SU-DHL-6 (cell line): Measurements from ENCODE around the gene ST6GALNAC6.

ENCODE experiments used
- H2AFZ ChIP-seq: fragments of 200-600 bp; sonication (generic); 2 replicates; pipeline ENCODE4 v1.6.1; 2014; ENCODE audit warnings: low read depth, mild to moderate bottlenecking, moderate library complexity, mixed read lengths, antibody characterized with exemption, low read length; ENCODE audit not compliant: severe bottlenecking
- H3F3A ChIP-seq: fragments of 200-600 bp; shearing (Covaris generic); 2 replicates; pipeline ENCODE4 v1.6.0; 2016; ENCODE audit warnings: antibody characterized with exemption, mild to moderate bottlenecking; ENCODE audit not compliant: insufficient read depth
- H3K27ac ChIP-seq: fragments of 200-600 bp; sonication (generic); 2 replicates; pipeline ENCODE4 v1.5.1; 2016; ENCODE audit warnings: low read depth, mild to moderate bottlenecking, low read length, moderate library complexity, mixed read lengths
- H3K27me3 ChIP-seq: fragments of 200-600 bp; sonication (generic), shearing (Covaris generic); 2 replicates; pipeline ENCODE4 v1.6.0; 2014; ENCODE audit warnings: mild to moderate bottlenecking, low read length
- H3K36me3 ChIP-seq: fragments of 200-600 bp; sonication (generic); 2 replicates; pipeline ENCODE4 v1.6.1; 2014; ENCODE audit warnings: mild to moderate bottlenecking, low read length, mixed read lengths
- H3K4me2 ChIP-seq: fragments of 300-600, 200-600 bp; shearing (Covaris generic), sonication (generic); 2 replicates; pipeline ENCODE4 v1.6.0; 2014; ENCODE audit warnings: low read length, low read depth, mild to moderate bottlenecking; ENCODE audit not compliant: poor library complexity, severe bottlenecking
- H3K4me3 ChIP-seq: fragments of 200-600 bp; sonication (generic); 2 replicates; pipeline ENCODE4 v1.5.1; 2014; ENCODE audit warnings: antibody characterized with exemption, low read length, mild to moderate bottlenecking, mixed read lengths; ENCODE audit not compliant: insufficient read depth, poor library complexity, severe bottlenecking
- H3K79me2 ChIP-seq: fragments of 200-600 bp; sonication (generic); 2 replicates; pipeline ENCODE4 v1.6.1; 2014; ENCODE audit warnings: mild to moderate bottlenecking, low read length, moderate library complexity; ENCODE audit not compliant: insufficient read depth
- H3K9ac ChIP-seq: fragments of 200-600 bp; sonication (generic); 2 replicates; pipeline ENCODE4 v1.7.0; 2014; ENCODE audit warnings: mild to moderate bottlenecking, low read length
- H3K9me2 ChIP-seq: fragments of 200-600 bp; sonication (generic); replicated peaks from 2 replicates; pipeline ENCODE4 v1.6.1; 2014; ENCODE audit warnings: low read length; ENCODE audit not compliant: insufficient read depth
- H3K9me3 ChIP-seq: fragments of 200-600 bp; sonication (generic); 2 replicates; pipeline ENCODE4 v1.6.1; 2014; ENCODE audit warnings: low read length, mixed read lengths; ENCODE audit not compliant: insufficient read depth
- H4K20me1 ChIP-seq: fragments of 200-600 bp; sonication (generic); 2 replicates; pipeline ENCODE4 v1.6.1; 2014; ENCODE audit warnings: low read depth, mild to moderate bottlenecking, antibody characterized with exemption, low read length, moderate library complexity, mixed read lengths
- CTCF ChIP-seq: fragments of 200-600 bp; sonication (generic); IDR thresholded peaks from one replicate; pipeline ENCODE4 v1.5.1; 2017; ENCODE audit warnings: antibody characterized with exemption, mild to moderate bottlenecking, low read length, moderate library complexity; ENCODE audit not compliant: insufficient read depth, poor library complexity, severe bottlenecking
- EZH2phosphoT487 ChIP-seq: fragments of 200-600 bp; sonication (generic), shearing (Covaris generic); conservative IDR thresholded peaks from 2 replicates; pipeline ENCODE4 v1.6.1; 2018; ENCODE audit warnings: mild to moderate bottlenecking, antibody characterized with exemption, low read length, moderate library complexity, mixed read lengths

Gene ST6GALNAC6

GRCh38 chr9:127943011-127943662, 43.7 kb upstream of the ST6GALNAC6 start:
- Histone ChIP-seq H3K9me2 (no peaks in the 10 kb centered on the region), H3K36me3 (peaks cover 15% of the 10 kb centered on the region), H3K27me3 (no peaks in the 10 kb centered on the region), H3K4me3 (no peak overlapping the region), H3K79me2 (peaks cover 2% of the 10 kb centered on the region; the same call in 1 of the 2 replicates), H4K20me1 (no peaks in the 10 kb centered on the region), H3K9ac (no peak overlapping the region), H3F3A (peaks cover 40% of the 10 kb centered on the region), H3K4me2 (no peak overlapping the region), H2AFZ (no peak overlapping the region), H3K9me3 (no peaks in the 10 kb centered on the region), H3K27ac (no peak overlapping the region)
- peak; percentile 8 for TF ChIP-seq CTCF
- no peak for TF ChIP-seq EZH2phosphoT487

- TF ChIP-seq CTCF (peak; percentile 60), EZH2phosphoT487 (no peak)
- Histone ChIP-seq H3F3A (peaks cover 40% of the 10 kb centered on the region), H3K27ac (no peak overlapping the region), H3K9me3 (no peaks in the 10 kb centered on the region), H3K4me2 (no peak overlapping the region), H3K36me3 (peaks cover 15% of the 10 kb centered on the region), H3K9me2 (no peaks in the 10 kb centered on the region), H3K9ac (no peak overlapping the region), H3K27me3 (no peaks in the 10 kb centered on the region), H2AFZ (no peak overlapping the region), H3K4me3 (no peak overlapping the region), H4K20me1 (no peaks in the 10 kb centered on the region), H3K79me2 (no peaks in the 10 kb centered on the region)
Measured at GRCh38 chr9:127942216-127943010, 43.0 kb upstream of the ST6GALNAC6 start.

- TF ChIP-seq CTCF = no peak
- TF ChIP-seq EZH2phosphoT487 = no peak
- H3K9me3 ChIP-seq = no peaks in the 10 kb centered on the region
- peaks cover 15% of the 10 kb centered on the region for H3K36me3 ChIP-seq
- H3F3A ChIP-seq = peaks cover 40% of the 10 kb centered on the region
- H3K4me3 ChIP-seq = no peak overlapping the region
- no peaks in the 10 kb centered on the region for H4K20me1 ChIP-seq
- no peak overlapping the region for H3K9ac ChIP-seq
- H3K79me2 ChIP-seq = peaks cover 5% of the 10 kb centered on the region
- H3K4me2 ChIP-seq = no peak overlapping the region
- no peaks in the 10 kb centered on the region for H3K27me3 ChIP-seq
- no peak overlapping the region for H2AFZ ChIP-seq
- H3K9me2 ChIP-seq = no peaks in the 10 kb centered on the region
- no peak overlapping the region for H3K27ac ChIP-seq
Measured at GRCh38 chr9:127941961-127942215, 42.5 kb upstream of the ST6GALNAC6 start.
